Neural cell (in vitro differentiated cells): ENCODE measurements around the gene GINS1. TPM values are rescaled to one million over a fixed set of nuclear protein-coding genes. Genes with fewer than 3 reads are reported as not detected.

Source experiments
- H2AFZ ChIP-seq: fragments of 200-600, 300-800 bp; sonication (generic), shearing (Covaris generic); 2 replicates; pipeline ENCODE4 v1.6.0; 2014; ENCODE audit warnings: low read depth, mild to moderate bottlenecking, antibody characterized with exemption, low read length, moderate library complexity
- H3F3A ChIP-seq: fragments of 200-600 bp; shearing (Covaris generic); 2 replicates; pipeline ENCODE4 v1.6.1; 2016; ENCODE audit warnings: mild to moderate bottlenecking, moderate library complexity, mixed read lengths, antibody characterized with exemption, low read length; ENCODE audit not compliant: insufficient read depth, poor library complexity, severe bottlenecking
- H3K27ac ChIP-seq: fragments of 200-600, 300-800 bp; sonication (generic), shearing (Covaris generic); 2 replicates; pipeline ENCODE4 v1.5.1; 2014; ENCODE audit warnings: mild to moderate bottlenecking, low read length, moderate library complexity
- H3K27me3 ChIP-seq: fragments of 300-800, 200-600 bp; sonication (generic), shearing (Covaris generic); 2 replicates; pipeline ENCODE4 v1.6.0; 2014; ENCODE audit warnings: mild to moderate bottlenecking, low read depth, low read length, moderate library complexity; ENCODE audit not compliant: insufficient read depth
- H3K36me3 ChIP-seq: fragments of 300-800, 200-600 bp; sonication (generic), shearing (Covaris generic); 2 replicates; pipeline ENCODE4 v1.5.1; 2014; ENCODE audit warnings: mild to moderate bottlenecking, antibody characterized with exemption, low read length, moderate library complexity; ENCODE audit not compliant: insufficient read depth
- H3K4me2 ChIP-seq: fragments of 300-800, 200-600 bp; sonication (generic), shearing (Covaris generic); 2 replicates; pipeline ENCODE4 v1.6.0; 2014; ENCODE audit warnings: mild to moderate bottlenecking, low read length
- H3K4me3 ChIP-seq: fragments of 300-800, 200-600 bp; sonication (generic), shearing (Covaris generic); 2 replicates; pipeline ENCODE4 v1.5.1; 2014; ENCODE audit warnings: mild to moderate bottlenecking, low read length, moderate library complexity
- H3K79me2 ChIP-seq: fragments of 200-600 bp; shearing (Covaris generic); replicated peaks from 2 replicates; pipeline ENCODE4 v1.6.0; 2014; ENCODE audit warnings: mild to moderate bottlenecking, low read length, moderate library complexity; ENCODE audit not compliant: insufficient read depth
- H3K9ac ChIP-seq: fragments of 300-800, 200-600 bp; sonication (generic), shearing (Covaris generic); 2 replicates; pipeline ENCODE4 v1.6.1; 2016; ENCODE audit warnings: mild to moderate bottlenecking, low read length, mixed read lengths
- H3K9me2 ChIP-seq: fragments of 200-600 bp; shearing (Covaris generic); 2 replicates; pipeline ENCODE4 v1.6.1; 2016; ENCODE audit warnings: mild to moderate bottlenecking, low read length, mixed read lengths; ENCODE audit not compliant: insufficient read depth
- H3K9me3 ChIP-seq: fragments of 200-600, 300-800 bp; sonication (generic), shearing (Covaris generic); 2 replicates; pipeline ENCODE4 v1.6.1; 2016; ENCODE audit warnings: mild to moderate bottlenecking, mixed run types, low read length, moderate library complexity, mixed read lengths
- H4K20me1 ChIP-seq: fragments of 200-600 bp; shearing (Covaris generic); 2 replicates; pipeline ENCODE4 v1.6.1; 2016; ENCODE audit warnings: mild to moderate bottlenecking, mixed run types; ENCODE audit not compliant: insufficient read depth
- EP300 ChIP-seq: fragments of 450-650 bp; conservative IDR thresholded peaks from 2 replicates; pipeline ENCODE4 v1.6.1; 2014; ENCODE audit warnings: antibody characterized with exemption, mild to moderate bottlenecking, moderate library complexity; ENCODE audit not compliant: poor library complexity, severe bottlenecking
- MXI1 ChIP-seq: fragments of 450-650 bp; conservative IDR thresholded peaks from 2 replicates; pipeline ENCODE4 v1.6.1; 2014; ENCODE audit warnings: antibody characterized with exemption, mild to moderate bottlenecking; ENCODE audit not compliant: poor library complexity, severe bottlenecking
- POLR2AphosphoS5 ChIP-seq: IDR thresholded peaks from 2 replicates; pipeline ENCODE4 v1.6.1; 2012
- RAD21 ChIP-seq: fragments of 450-650 bp; conservative IDR thresholded peaks from 2 replicates; pipeline ENCODE4 v1.6.1; 2014; ENCODE audit warnings: antibody characterized with exemption, mild to moderate bottlenecking, moderate library complexity
- SMC3 ChIP-seq: fragments of 450-650 bp; conservative IDR thresholded peaks from 2 replicates; pipeline ENCODE4 v1.6.1; 2014; ENCODE audit warnings: antibody characterized with exemption, mild to moderate bottlenecking, moderate library complexity; ENCODE audit not compliant: poor library complexity
- TAF1 ChIP-seq: IDR thresholded peaks from 2 replicates; pipeline ENCODE4 v1.6.1; 2012; ENCODE audit warnings: low read depth
- polyA plus RNA-seq: library from polyadenylated mRNA; depleted of rRNA; stranded (reverse); fragments of >200 nt; gene quantifications from 2 replicates; pipeline ENCODE4 v1.2.3, GENCODE V29; 2014
- TF ChIP-seq, protein P1 (sequence below): fragments of 450-650 bp; IDR thresholded peaks from 2 replicates; pipeline ENCODE4 v1.5.1; 2014; ENCODE audit warnings: antibody characterized with exemption, mild to moderate bottlenecking, moderate library complexity; ENCODE audit not compliant: poor library complexity, severe bottlenecking
- TF ChIP-seq, protein P2 (sequence below): IDR thresholded peaks from 2 replicates; pipeline ENCODE4 v1.6.1; 2012; ENCODE audit warnings: borderline replicate concordance

GINS1 gene
- polyA plus RNA-seq, 1 donor from 2014 or later: 4.5 TPM

DNA sequence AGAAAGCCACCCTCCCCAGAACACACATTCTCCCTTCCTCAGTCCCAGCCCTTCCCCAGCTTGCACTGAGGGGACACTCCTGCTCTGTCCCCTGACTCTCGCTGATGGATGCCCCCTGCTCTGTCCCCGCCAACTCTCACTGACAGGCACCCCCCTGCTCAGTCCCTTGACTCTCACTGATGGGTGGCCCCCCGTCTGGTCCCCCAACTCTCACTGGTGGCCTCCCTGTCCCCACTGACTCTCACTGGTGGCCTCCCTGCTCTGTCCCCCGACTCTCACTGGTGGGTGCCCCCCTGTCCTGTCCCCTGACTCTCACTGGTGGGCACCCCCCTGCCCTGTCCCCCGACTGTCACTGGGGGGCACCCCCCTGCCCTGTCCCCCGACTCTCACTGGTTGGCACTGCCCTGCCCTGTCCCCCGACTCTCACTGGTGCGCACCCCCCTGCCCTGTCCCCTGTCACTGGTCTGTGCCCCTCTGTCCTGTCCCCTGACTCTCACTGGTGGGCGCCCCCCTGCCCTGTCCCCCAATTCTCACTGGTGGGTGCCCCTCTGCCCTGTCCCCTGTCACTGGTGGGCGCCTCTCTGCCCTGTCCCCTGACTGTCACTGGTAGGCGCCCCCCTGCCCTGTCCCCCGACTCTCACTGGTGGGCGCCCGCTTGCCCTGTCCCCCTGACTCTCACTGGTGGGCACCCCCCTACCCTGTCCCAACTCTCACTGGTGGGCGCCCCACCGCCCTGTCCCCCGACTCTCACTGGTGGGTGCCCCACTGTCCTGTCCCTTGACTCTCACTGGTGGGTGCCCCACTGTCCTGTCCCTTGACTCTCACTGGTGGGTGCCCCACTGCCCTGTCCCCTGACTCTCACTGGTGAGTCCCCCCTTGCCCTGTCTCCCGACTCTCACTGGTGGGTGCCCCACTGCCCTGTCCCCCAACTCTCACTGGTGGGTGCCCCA, 60.9 kb downstream of the GINS1 start:
- H3K27ac ChIP-seq: no peak overlapping the region

DNA sequence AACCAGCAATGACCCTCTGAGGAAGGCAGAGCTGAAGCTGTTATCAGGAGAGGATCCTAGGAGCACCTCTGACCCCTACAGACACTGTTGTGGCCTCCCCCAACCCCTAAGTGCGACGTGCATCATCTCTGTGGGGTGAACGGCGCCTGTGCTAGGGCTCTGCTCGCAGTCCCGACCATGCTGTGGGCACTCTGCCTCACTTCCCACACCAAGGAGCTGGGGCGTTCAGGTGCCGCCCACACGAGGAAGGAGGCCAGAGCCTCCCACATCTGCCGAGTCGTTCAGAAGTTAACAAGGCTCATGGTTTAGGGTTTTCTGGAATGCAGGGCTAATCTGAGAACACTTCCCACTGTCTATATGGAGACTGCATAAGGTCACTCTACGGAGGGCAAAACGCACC, 62.1 kb downstream of the GINS1 start:
- Histone ChIP-seq H4K20me1 (no peaks in the 10 kb centered on the region), H3K9ac (no peak overlapping the region), H3F3A (no peaks in the 10 kb centered on the region), H3K9me3 (no peaks in the 10 kb centered on the region), H3K4me3 (no peak overlapping the region), H3K36me3 (peaks cover 4% of the 10 kb centered on the region), H3K27me3 (no peaks in the 10 kb centered on the region), H2AFZ (no peak overlapping the region), H3K9me2 (no peaks in the 10 kb centered on the region), H3K4me2 (no peak overlapping the region), H3K79me2 (no peaks in the 10 kb centered on the region), H3K27ac (no peak overlapping the region)
- TF ChIP-seq, protein P1, sequence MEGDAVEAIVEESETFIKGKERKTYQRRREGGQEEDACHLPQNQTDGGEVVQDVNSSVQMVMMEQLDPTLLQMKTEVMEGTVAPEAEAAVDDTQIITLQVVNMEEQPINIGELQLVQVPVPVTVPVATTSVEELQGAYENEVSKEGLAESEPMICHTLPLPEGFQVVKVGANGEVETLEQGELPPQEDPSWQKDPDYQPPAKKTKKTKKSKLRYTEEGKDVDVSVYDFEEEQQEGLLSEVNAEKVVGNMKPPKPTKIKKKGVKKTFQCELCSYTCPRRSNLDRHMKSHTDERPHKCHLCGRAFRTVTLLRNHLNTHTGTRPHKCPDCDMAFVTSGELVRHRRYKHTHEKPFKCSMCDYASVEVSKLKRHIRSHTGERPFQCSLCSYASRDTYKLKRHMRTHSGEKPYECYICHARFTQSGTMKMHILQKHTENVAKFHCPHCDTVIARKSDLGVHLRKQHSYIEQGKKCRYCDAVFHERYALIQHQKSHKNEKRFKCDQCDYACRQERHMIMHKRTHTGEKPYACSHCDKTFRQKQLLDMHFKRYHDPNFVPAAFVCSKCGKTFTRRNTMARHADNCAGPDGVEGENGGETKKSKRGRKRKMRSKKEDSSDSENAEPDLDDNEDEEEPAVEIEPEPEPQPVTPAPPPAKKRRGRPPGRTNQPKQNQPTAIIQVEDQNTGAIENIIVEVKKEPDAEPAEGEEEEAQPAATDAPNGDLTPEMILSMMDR: no peak
- TF ChIP-seq SMC3 (no peak), EP300 (no peak), MXI1 (no peak)
- TF ChIP-seq, protein P2, sequence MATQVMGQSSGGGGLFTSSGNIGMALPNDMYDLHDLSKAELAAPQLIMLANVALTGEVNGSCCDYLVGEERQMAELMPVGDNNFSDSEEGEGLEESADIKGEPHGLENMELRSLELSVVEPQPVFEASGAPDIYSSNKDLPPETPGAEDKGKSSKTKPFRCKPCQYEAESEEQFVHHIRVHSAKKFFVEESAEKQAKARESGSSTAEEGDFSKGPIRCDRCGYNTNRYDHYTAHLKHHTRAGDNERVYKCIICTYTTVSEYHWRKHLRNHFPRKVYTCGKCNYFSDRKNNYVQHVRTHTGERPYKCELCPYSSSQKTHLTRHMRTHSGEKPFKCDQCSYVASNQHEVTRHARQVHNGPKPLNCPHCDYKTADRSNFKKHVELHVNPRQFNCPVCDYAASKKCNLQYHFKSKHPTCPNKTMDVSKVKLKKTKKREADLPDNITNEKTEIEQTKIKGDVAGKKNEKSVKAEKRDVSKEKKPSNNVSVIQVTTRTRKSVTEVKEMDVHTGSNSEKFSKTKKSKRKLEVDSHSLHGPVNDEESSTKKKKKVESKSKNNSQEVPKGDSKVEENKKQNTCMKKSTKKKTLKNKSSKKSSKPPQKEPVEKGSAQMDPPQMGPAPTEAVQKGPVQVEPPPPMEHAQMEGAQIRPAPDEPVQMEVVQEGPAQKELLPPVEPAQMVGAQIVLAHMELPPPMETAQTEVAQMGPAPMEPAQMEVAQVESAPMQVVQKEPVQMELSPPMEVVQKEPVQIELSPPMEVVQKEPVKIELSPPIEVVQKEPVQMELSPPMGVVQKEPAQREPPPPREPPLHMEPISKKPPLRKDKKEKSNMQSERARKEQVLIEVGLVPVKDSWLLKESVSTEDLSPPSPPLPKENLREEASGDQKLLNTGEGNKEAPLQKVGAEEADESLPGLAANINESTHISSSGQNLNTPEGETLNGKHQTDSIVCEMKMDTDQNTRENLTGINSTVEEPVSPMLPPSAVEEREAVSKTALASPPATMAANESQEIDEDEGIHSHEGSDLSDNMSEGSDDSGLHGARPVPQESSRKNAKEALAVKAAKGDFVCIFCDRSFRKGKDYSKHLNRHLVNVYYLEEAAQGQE: no peak

More for the DNA sequence above, 60.9 kb downstream of the GINS1 start:
- Histone ChIP-seq H3K4me2 (no peak overlapping the region), H3K36me3 (peaks cover 4% of the 10 kb centered on the region), H3K9me3 (no peaks in the 10 kb centered on the region), H3K9ac (no peak overlapping the region), H3K27me3 (no peaks in the 10 kb centered on the region), H3F3A (no peaks in the 10 kb centered on the region), H4K20me1 (no peaks in the 10 kb centered on the region), H3K79me2 (no peaks in the 10 kb centered on the region), H2AFZ (no peak overlapping the region), H3K9me2 (no peaks in the 10 kb centered on the region), H3K4me3 (no peak overlapping the region)
- TF ChIP-seq POLR2AphosphoS5 (no peak), TAF1 (no peak), SMC3 (no peak), RAD21 (no peak), EP300 (no peak)
